RWPE1 (cell line): ENCODE data around the gene ERP44.

Experiments
- CTCF ChIA-PET: fragments of 350-600 bp; sonication (Branson Sonifier 250); formaldehyde crosslinking; extraction: SDS; loops from one replicate; lab custom pipeline; 2021; lab: Yijun Ruan, JAX
- POLR2A ChIA-PET: fragments of 400-600 bp; formaldehyde crosslinking; extraction: SDS; loops from one replicate; lab custom pipeline; 2020; ENCODE audit warnings: antibody characterized with exemption; ENCODE audit not compliant: low non-redundant PET; lab: Yijun Ruan, JAX
- DNase-seq: peaks from one replicate; pipeline ENCODE4 v3.0.0; 2012; ENCODE audit warnings: low spot score
- H3K27ac ChIP-seq: fragments of 450-650 bp; 2 replicates; pipeline ENCODE4 v1.5.1; 2017
- CTCF ChIP-seq: fragments of 450-650 bp; conservative IDR thresholded peaks from 2 replicates; pipeline ENCODE4 v1.5.1; 2017; ENCODE audit warnings: low read depth, mild to moderate bottlenecking

ERP44 gene

GRCh38 chr9:100021931-100022330, 76.9 kb downstream of the ERP44 start:
- POLR2A ChIA-PET = no interaction called here
- no peak overlapping the region for H3K27ac ChIP-seq
- TF ChIP-seq CTCF = no peak
- no peak for DNase-seq
- CTCF ChIA-PET = no interaction called here

- no peak for TF ChIP-seq CTCF
- ChIA-PET POLR2A (no interaction called here), CTCF (no interaction called here)
- H3K27ac ChIP-seq = no peak overlapping the region
- DNase-seq = no peak
Observed at GRCh38 chr9:100020121-100020795, 78.5 kb downstream of the ERP44 start.

- CTCF ChIA-PET = no interaction called here
- POLR2A ChIA-PET = no interaction called here
- TF ChIP-seq CTCF = no peak
- H3K27ac ChIP-seq = no peak overlapping the region
- no peak for DNase-seq
Observed at GRCh38 chr9:100019541-100019940, 79.3 kb downstream of the ERP44 start.

- TF ChIP-seq CTCF = no peak
- ChIA-PET CTCF (no interaction called here), POLR2A (no interaction called here)
- no peak overlapping the region for H3K27ac ChIP-seq
- DNase-seq = no peak
Observed at GRCh38 chr9:100014846-100015245, 84.0 kb downstream of the ERP44 start.

DNA sequence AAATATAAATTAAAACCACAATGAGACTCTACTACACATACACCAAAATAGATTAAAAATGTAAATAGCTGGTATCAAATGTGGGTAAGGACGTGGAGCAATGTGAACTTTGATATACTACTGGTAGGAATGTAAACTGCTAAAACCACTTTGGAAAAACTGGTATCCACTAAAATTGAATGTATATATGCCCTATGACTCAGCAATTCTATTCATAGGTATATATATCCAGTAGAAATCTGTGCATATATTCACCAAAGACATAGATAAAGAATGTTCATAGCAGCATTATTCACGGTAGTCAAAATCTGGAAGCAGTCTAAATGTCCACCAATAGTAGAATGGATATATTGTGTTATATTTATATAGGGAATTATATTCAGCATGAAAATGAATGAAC, 85.2 kb downstream of the ERP44 start:
- ChIA-PET POLR2A (interaction anchor here (0.6 kb wide), 1 partner anchor 277 kb away, joined by 3 read pairs; no protein-coding TSS in a partner anchor), CTCF (interaction anchor here (0.6 to 0.7 kb wide), 4 partner anchors 172 to 715 kb away, joined by 3 to 5 read pairs (median 4); no protein-coding TSS in a partner anchor)
- TF ChIP-seq CTCF = no peak
- H3K27ac ChIP-seq = no peak overlapping the region
- DNase-seq = no peak

- CTCF ChIA-PET = interaction anchor here (1.2 to 1.5 kb wide), 2 partner anchors 11 to 713 kb away, joined by 3 read pairs; no protein-coding TSS in a partner anchor
- POLR2A ChIA-PET = no interaction called here
- H3K27ac ChIP-seq = no peak overlapping the region
- TF ChIP-seq CTCF = no peak
- no peak for DNase-seq
Observed at GRCh38 chr9:100012279-100012678, 86.5 kb downstream of the ERP44 start.
